Panc1 (cell line): ENCODE results near the gene PCGF3. TPM values are rescaled to one million over a fixed set of nuclear protein-coding genes. Genes with fewer than 3 reads are reported as not detected.

Experiments
- ATAC-seq: fragments of 200-7000 bp; cut with Tn5 transposase; 2 replicates; pipeline ENCODE4 v1.9.1; 2020; ENCODE audit warnings: mild to moderate bottlenecking, moderate library complexity
- BruUV-seq: library from RNA; stranded (reverse); fragments of 400-500 nt; replicated peaks from 2 replicates; lab custom pipeline; 2021; lab: Mats Ljungman, UMichigan
- CTCF ChIA-PET: fragments of 300-600 bp; sonication (Branson Sonifier 250); formaldehyde crosslinking; loops from one replicate; lab custom pipeline; 2022; ENCODE audit warnings: antibody characterized with exemption; lab: Charles Lee
- POLR2A ChIA-PET: fragments of 300-600 bp; sonication (Branson Sonifier 250); formaldehyde crosslinking; loops from one replicate; lab custom pipeline; 2022; ENCODE audit warnings: antibody characterized with exemption; lab: Charles Lee
- DNase-seq: peaks from one replicate; pipeline ENCODE4 v3.0.0-alpha.2; 2010; ENCODE audit warnings: low read depth, low spot score
- H3K27ac ChIP-seq: 2 replicates; pipeline ENCODE4 v1.5.1; 2011; ENCODE audit warnings: mild to moderate bottlenecking, low read length, inconsistent platforms
- H3K27me3 ChIP-seq: fragments of 200-500 bp; sonication (Bioruptor generic); 2 replicates; pipeline ENCODE4 v1.6.0; 2014; ENCODE audit warnings: low read length, inconsistent platforms; ENCODE audit not compliant: control insufficient read depth, insufficient read depth
- H3K36me3 ChIP-seq: fragments of 200-500 bp; sonication (Bioruptor generic); 2 replicates; pipeline ENCODE4 v1.5.1; 2014; ENCODE audit warnings: inconsistent platforms, mild to moderate bottlenecking, low read length, moderate library complexity; ENCODE audit not compliant: control insufficient read depth, insufficient read depth
- H3K4me1 ChIP-seq: 2 replicates; pipeline ENCODE4 v1.5.1; 2011; ENCODE audit warnings: inconsistent platforms, mild to moderate bottlenecking, low read length, moderate library complexity; ENCODE audit not compliant: control insufficient read depth, insufficient read depth
- H3K4me3 ChIP-seq, 2 experiments: 2 replicates each; pipeline ENCODE4 v1.5.1; 2011 to 2012; ENCODE audit warnings: low read depth in 2 of 2, low read length in 2 of 2, mild to moderate bottlenecking in 2 of 2, inconsistent platforms in 1 of 2, moderate library complexity in 1 of 2
- H3K9me3 ChIP-seq: fragments of 200-500 bp; sonication (Bioruptor generic); 2 replicates; pipeline ENCODE4 v1.5.1; 2014; ENCODE audit warnings: low read depth, mild to moderate bottlenecking, inconsistent platforms, low read length, moderate library complexity; ENCODE audit not compliant: control insufficient read depth, insufficient read depth
- POLR2AphosphoS5 ChIP-seq: IDR thresholded peaks from 2 replicates; pipeline ENCODE4 v1.6.1; 2012; ENCODE audit warnings: mild to moderate bottlenecking, low read depth, low read length, moderate library complexity
- SIN3A ChIP-seq: IDR thresholded peaks from 2 replicates; pipeline ENCODE4 v1.6.1; 2012; ENCODE audit warnings: low read depth, mild to moderate bottlenecking, low read length, moderate library complexity, borderline replicate concordance; ENCODE audit not compliant: insufficient read depth
- TCF7L2 ChIP-seq: IDR thresholded peaks from 2 replicates; pipeline ENCODE4 v1.6.1; 2011; ENCODE audit warnings: mild to moderate bottlenecking, low read depth, low read length, inconsistent platforms
- in situ Hi-C: cut with HindIII; loops from 2 replicates; pipeline ENCODE4 v1.10.0; 2016; ENCODE audit warnings: low sequenced_read_pairs, low pct_unique_long_range_greater_than_20kb
- intact Hi-C: fragments of 100-400 bp; cut with micrococcal nuclease; formaldehyde crosslinking; loops from one replicate; pipeline ENCODE4 v1.10.0; 2022; ENCODE audit not compliant: unreplicated experiment
- total RNA-seq: library from RNA; stranded (reverse); gene quantifications from one replicate; pipeline ENCODE4 v1.2.1, GENCODE V29; 2021; ENCODE audit not compliant: unreplicated experiment
- TF ChIP-seq, protein P1 (sequence below), 2 experiments: IDR thresholded peaks; 2 replicates each; pipeline ENCODE4 v1.6.1; 2011 to 2012; ENCODE audit warnings: low read depth in 2 of 2, control low read depth in 1 of 2, low read length in 1 of 2, mild to moderate bottlenecking in 1 of 2, moderate library complexity in 1 of 2; ENCODE audit not compliant: insufficient read depth in 1 of 2
- TF ChIP-seq, protein P2 (sequence below): fragments of 450-650 bp; IDR thresholded peaks from 2 replicates; pipeline ENCODE4 v1.5.1; 2017; ENCODE audit warnings: mild to moderate bottlenecking

The PCGF3 gene
- total RNA-seq, 1 experiment from 2014 or later = 44.6 TPM

DNA sequence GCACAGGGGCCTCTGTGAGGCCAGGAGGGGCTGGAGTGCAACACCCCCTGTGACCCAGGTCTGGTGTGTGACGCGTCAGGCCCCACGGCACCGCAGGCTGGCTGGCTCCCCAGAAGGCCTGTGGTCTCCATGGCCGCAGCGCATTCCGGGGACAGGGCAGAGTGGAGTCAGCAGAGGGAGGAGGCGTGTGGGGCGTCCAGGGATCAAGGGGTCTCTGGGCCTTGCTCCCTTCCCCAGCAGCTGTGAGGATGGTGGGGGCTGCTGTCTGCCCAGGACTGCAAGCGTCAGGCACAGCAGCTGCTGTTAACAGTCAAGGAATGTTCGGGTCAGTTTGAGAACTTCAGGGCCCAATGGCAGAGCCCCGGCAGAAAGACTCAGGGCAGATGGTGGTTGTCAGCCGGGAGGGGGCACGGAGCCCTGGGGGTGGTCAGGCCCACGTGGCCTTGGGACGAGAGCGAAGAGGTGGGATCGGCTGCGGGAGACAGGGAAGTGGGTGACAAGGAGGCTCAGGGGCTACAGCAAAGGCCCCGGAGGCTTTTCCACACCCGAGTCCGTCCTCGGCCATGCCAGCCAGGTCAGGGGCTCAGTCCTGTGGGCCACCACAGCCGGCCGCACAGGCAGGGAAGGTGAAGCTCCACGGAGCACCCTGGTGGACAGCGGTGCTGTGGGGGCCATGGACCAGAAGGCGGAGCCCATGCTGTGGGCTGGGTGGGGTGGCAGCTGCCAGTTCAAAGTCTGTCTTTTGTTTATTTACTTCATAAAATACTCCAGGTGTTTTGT lies 18.3 kb downstream of the PCGF3 start:
- intact Hi-C loops = no loop called here
- no peak for ATAC-seq

DNA sequence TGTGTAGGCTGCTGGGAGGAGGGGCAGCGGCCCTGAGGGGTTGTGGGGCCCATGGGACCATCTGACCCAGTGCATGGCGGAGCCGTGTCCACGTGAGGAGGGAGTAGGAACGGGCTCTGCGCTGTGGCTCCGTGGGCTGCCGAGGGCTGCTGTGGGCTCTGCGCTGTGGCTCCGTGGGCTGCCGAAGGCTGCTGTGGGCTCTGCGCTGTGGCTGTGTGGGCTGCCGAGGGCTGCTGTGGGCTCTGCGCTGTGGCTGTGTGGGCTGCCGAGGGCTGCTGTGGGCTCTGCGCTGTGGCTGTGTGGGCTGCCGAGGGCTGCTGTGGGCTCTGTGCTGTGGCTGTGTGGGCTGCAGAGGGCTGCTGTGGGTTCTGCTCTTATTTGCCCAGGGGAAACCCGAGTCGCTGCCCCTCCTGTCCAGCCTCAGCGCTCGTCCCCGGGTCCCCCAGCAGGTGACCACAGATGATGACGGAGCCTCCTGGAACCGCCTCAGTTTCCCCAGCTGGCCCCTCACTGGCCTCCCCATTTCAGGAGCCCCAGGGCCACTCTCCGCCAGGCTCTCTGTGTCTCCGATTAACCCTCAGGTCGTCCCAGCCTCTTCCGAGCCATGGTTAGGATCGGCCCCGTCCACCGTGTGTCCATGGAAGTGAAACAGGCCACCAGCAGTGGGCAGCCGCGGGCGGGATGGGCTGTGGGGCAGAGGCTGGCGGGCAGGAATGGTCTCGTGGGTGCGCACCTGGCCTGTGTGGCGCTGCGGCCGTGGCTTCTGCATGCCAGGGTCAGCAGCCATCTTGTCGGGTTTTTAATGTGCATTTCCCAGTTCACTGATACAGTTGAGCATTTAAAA lies 20.0 kb downstream of the PCGF3 start:
- no peaks in the 10 kb centered on the region for H3K27me3 ChIP-seq
- peaks cover 7% of the 10 kb centered on the region; the same call in 1 of the 2 replicates for H3K4me1 ChIP-seq
- CTCF ChIA-PET = no interaction called here

More for the DNA sequence above, 18.3 kb downstream of the PCGF3 start:
- in situ Hi-C loops = no loop called here
- TF ChIP-seq, protein P1, sequence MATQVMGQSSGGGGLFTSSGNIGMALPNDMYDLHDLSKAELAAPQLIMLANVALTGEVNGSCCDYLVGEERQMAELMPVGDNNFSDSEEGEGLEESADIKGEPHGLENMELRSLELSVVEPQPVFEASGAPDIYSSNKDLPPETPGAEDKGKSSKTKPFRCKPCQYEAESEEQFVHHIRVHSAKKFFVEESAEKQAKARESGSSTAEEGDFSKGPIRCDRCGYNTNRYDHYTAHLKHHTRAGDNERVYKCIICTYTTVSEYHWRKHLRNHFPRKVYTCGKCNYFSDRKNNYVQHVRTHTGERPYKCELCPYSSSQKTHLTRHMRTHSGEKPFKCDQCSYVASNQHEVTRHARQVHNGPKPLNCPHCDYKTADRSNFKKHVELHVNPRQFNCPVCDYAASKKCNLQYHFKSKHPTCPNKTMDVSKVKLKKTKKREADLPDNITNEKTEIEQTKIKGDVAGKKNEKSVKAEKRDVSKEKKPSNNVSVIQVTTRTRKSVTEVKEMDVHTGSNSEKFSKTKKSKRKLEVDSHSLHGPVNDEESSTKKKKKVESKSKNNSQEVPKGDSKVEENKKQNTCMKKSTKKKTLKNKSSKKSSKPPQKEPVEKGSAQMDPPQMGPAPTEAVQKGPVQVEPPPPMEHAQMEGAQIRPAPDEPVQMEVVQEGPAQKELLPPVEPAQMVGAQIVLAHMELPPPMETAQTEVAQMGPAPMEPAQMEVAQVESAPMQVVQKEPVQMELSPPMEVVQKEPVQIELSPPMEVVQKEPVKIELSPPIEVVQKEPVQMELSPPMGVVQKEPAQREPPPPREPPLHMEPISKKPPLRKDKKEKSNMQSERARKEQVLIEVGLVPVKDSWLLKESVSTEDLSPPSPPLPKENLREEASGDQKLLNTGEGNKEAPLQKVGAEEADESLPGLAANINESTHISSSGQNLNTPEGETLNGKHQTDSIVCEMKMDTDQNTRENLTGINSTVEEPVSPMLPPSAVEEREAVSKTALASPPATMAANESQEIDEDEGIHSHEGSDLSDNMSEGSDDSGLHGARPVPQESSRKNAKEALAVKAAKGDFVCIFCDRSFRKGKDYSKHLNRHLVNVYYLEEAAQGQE (IDR thresholded peaks at IDR 0.05; ENCODE audit: insufficient read depth in 1 of 2, low read depth in 2 of 2, low read length in 1 of 2) = no peak
- TF ChIP-seq POLR2AphosphoS5 (no peak), TCF7L2 (no peak), SIN3A (no peak)
- TF ChIP-seq, protein P2, sequence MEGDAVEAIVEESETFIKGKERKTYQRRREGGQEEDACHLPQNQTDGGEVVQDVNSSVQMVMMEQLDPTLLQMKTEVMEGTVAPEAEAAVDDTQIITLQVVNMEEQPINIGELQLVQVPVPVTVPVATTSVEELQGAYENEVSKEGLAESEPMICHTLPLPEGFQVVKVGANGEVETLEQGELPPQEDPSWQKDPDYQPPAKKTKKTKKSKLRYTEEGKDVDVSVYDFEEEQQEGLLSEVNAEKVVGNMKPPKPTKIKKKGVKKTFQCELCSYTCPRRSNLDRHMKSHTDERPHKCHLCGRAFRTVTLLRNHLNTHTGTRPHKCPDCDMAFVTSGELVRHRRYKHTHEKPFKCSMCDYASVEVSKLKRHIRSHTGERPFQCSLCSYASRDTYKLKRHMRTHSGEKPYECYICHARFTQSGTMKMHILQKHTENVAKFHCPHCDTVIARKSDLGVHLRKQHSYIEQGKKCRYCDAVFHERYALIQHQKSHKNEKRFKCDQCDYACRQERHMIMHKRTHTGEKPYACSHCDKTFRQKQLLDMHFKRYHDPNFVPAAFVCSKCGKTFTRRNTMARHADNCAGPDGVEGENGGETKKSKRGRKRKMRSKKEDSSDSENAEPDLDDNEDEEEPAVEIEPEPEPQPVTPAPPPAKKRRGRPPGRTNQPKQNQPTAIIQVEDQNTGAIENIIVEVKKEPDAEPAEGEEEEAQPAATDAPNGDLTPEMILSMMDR = no peak
- CTCF ChIA-PET = no interaction called here
- POLR2A ChIA-PET = no interaction called here
- H3K4me1 ChIP-seq = peaks cover 7% of the 10 kb centered on the region; the same call in 1 of the 2 replicates
- H3K27me3 ChIP-seq = no peaks in the 10 kb centered on the region
- no peak for DNase-seq
- no peak overlapping the region for H3K4me3 ChIP-seq
- H3K27ac ChIP-seq = no peak overlapping the region
- H3K36me3 ChIP-seq = no peaks in the 10 kb centered on the region
- BruUV-seq = no TSS peak
- H3K9me3 ChIP-seq = no peaks in the 10 kb centered on the region

More for the DNA sequence above, 20.0 kb downstream of the PCGF3 start:
- H3K9me3 ChIP-seq = no peaks in the 10 kb centered on the region
- ATAC-seq (no peak), DNase-seq (no peak)
- H3K4me3 ChIP-seq = no peak overlapping the region
- TF ChIP-seq, protein P2 = no peak
- no peak for TF ChIP-seq TCF7L2
- TF ChIP-seq, protein P1 (IDR thresholded peaks at IDR 0.05; ENCODE audit: insufficient read depth in 1 of 2, low read depth in 2 of 2, low read length in 1 of 2) = no peak
- intact Hi-C loops (no loop called here), in situ Hi-C loops (no loop called here)
- H3K27ac ChIP-seq = no peak overlapping the region
- no TSS peak for BruUV-seq
- POLR2A ChIA-PET = no interaction called here
- H3K36me3 ChIP-seq = no peaks in the 10 kb centered on the region
